Breast epithelium (tissue), 3 donors: Measurements from ENCODE around the gene CD320.

Experiments
- POLR2A ChIP-seq: fragments of 450-650 bp; IDR thresholded peaks from one replicate; pipeline ENCODE4 v1.6.1; 2016; ENCODE audit warnings: antibody characterized with exemption, mild to moderate bottlenecking, moderate library complexity
- POLR2AphosphoS5 ChIP-seq, 3 donors: sonication (generic); formaldehyde crosslinking; IDR thresholded peaks; one replicate each; pipeline ENCODE4 v1.6.1; 2017; ENCODE audit warnings: antibody characterized with exemption in 3 of 3
- TF ChIP-seq, protein P1 (sequence below), 3 donors: fragments of 450-650 bp; IDR thresholded peaks; one replicate each; pipeline ENCODE4 v1.5.1; 2016 to 2017; ENCODE audit warnings: antibody characterized with exemption in 3 of 3, mild to moderate bottlenecking in 3 of 3, moderate library complexity in 3 of 3

DNA sequence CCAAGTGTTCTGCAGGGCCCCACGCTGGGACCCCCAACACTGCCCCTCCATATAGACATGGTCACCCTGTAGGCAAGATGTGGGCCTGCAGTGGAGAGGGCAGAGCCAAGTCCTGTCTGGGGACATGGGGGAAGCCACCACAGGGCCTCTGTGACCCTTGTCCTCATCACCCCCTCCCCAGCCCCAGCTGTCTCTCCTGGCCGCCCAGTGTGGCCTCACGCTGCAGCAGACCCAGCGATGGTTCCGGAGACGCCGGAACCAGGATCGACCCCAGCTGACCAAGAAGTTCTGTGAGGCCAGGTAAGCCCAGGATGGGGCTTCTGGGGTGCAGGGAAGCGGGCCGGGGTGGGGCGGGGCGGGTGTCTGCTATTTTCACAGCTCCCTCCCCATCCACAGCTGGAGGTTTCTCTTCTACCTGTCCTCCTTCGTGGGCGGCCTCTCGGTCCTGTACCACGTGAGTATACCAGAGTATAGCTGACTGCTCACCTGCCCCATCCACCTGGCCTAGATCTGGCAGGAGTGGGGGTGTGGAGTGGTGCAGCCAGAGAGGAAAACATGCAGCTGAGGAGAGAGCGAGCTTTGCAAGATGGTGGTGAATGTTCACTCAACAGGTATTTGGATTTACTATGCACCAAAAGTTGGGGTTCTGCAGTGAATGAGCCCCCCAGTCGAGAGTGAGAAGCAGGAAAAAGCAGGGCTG is 52.6 kb downstream of the CD320 start:
- TF ChIP-seq, protein P1, sequence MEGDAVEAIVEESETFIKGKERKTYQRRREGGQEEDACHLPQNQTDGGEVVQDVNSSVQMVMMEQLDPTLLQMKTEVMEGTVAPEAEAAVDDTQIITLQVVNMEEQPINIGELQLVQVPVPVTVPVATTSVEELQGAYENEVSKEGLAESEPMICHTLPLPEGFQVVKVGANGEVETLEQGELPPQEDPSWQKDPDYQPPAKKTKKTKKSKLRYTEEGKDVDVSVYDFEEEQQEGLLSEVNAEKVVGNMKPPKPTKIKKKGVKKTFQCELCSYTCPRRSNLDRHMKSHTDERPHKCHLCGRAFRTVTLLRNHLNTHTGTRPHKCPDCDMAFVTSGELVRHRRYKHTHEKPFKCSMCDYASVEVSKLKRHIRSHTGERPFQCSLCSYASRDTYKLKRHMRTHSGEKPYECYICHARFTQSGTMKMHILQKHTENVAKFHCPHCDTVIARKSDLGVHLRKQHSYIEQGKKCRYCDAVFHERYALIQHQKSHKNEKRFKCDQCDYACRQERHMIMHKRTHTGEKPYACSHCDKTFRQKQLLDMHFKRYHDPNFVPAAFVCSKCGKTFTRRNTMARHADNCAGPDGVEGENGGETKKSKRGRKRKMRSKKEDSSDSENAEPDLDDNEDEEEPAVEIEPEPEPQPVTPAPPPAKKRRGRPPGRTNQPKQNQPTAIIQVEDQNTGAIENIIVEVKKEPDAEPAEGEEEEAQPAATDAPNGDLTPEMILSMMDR (IDR thresholded peaks at IDR 0.05) = no peak
- TF ChIP-seq POLR2A = no peak
- no peak for TF ChIP-seq POLR2AphosphoS5 (IDR thresholded peaks at IDR 0.05)
